Effector memory CD4-positive, alpha-beta T cell (primary cell): ENCODE data around the gene CEP162.
"Not testable (repeated sequence)": the region's sequence is repeated elsewhere in the genome, so short reads cannot be mapped to it uniquely, and the experiment has no call there.

Source experiments
- DNase-seq, 3 donors: peaks; one replicate each; pipeline ENCODE4 v3.0.0-alpha.2; 2020
- H3K27ac ChIP-seq: 2 replicates; pipeline ENCODE4 v1.7.0; 2013; ENCODE audit warnings: mild to moderate bottlenecking, low read length, moderate library complexity; ENCODE audit not compliant: insufficient read depth, poor library complexity, severe bottlenecking
- H3K27me3 ChIP-seq: replicated peaks from 2 replicates; pipeline ENCODE4 v1.7.0; 2013; ENCODE audit warnings: mild to moderate bottlenecking, low read length; ENCODE audit not compliant: insufficient read depth, control insufficient read depth, poor library complexity, severe bottlenecking
- H3K36me3 ChIP-seq: 2 replicates; pipeline ENCODE4 v1.7.0; 2013; ENCODE audit warnings: mild to moderate bottlenecking, low read length, moderate library complexity; ENCODE audit not compliant: control insufficient read depth, insufficient read depth
- H3K4me1 ChIP-seq: 2 replicates; pipeline ENCODE4 v1.7.0; 2013; ENCODE audit warnings: low read length, mild to moderate bottlenecking; ENCODE audit not compliant: control insufficient read depth, insufficient read depth, poor library complexity, severe bottlenecking
- H3K4me3 ChIP-seq: 2 replicates; pipeline ENCODE4 v1.7.0; 2013; ENCODE audit warnings: low read length, low read depth, mild to moderate bottlenecking; ENCODE audit not compliant: insufficient read depth, poor library complexity, severe bottlenecking
- H3K9me3 ChIP-seq: 2 replicates; pipeline ENCODE4 v1.7.0; 2013; ENCODE audit warnings: mild to moderate bottlenecking, low read length, moderate library complexity; ENCODE audit not compliant: control insufficient read depth

The CEP162 gene

DNA sequence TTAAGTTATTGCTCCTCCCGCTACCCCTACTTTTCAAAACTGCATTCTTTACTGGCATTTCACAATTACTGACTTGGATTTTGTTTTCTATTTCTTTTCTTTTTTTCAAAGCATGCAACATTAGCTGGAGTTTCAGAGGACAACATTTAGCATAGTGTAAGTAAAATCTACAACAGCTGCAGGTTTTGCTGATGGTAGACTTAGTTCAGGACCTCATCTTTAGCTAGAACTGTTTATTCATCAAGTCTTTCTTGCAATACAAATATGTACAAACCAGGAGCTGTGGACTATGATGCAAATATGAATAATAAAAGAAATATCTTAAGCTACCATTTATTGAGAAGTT, 728 bp upstream of the CEP162 start:
- Histone ChIP-seq H3K4me3 (peak overlapping the region; percentile 89), H3K27me3 (no peaks in the 10 kb centered on the region), H3K36me3 (no peaks in the 10 kb centered on the region), H3K9me3 (no peaks in the 10 kb centered on the region), H3K27ac (peak overlapping the region; percentile 72), H3K4me1 (no peaks in the 10 kb centered on the region)
- no peak for DNase-seq

DNA sequence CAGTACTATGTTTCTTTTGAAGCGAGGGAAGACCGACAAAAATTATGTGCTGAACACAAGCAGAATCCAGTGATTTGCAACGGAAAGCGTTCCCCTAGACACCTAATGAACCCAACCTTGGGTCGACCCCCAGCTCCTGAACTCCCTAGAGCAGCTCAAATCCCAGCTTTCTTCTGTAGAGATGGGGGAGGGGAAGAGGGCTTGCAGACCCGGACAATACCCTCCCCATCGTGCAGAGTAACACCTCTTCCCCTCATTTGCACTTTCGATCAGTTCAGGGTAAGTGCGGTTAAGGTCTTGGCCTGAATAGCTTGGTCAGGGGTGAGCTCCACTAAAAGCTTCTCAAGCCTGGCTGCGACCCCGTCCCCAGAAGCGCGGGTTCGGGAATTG, 404 bp downstream of the CEP162 start:
- Histone ChIP-seq H3K27ac (peak overlapping the region; percentile 72), H3K36me3 (no peaks in the 10 kb centered on the region), H3K9me3 (no peaks in the 10 kb centered on the region), H3K4me3 (peak overlapping the region; percentile 89), H3K4me1 (no peaks in the 10 kb centered on the region), H3K27me3 (no peaks in the 10 kb centered on the region)
- no peak for DNase-seq

DNA sequence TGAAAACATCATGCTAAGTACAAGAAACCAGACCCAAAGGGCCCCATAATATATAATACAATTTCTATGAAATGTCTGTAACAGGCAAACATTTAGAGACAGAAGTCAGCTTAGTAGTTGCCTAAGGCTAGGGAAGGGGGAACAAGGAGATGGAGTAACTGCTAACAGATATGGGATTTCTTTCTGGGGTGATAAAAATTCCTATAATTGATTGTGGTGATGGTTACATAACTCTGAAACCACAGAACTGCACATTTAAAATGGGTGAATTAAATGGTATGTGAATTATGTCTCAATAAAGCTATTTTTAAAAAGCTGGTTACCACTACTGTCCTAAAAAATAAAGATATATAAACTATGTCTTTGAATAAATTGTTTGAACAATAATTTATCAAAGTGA, 3.2 kb downstream of the CEP162 start:
- Histone ChIP-seq H3K4me3 (no peak overlapping the region), H3K27me3 (no peaks in the 10 kb centered on the region), H3K9me3 (no peaks in the 10 kb centered on the region), H3K36me3 (no peaks in the 10 kb centered on the region), H3K4me1 (no peaks in the 10 kb centered on the region), H3K27ac (no peak overlapping the region)
- no peak for DNase-seq

DNA sequence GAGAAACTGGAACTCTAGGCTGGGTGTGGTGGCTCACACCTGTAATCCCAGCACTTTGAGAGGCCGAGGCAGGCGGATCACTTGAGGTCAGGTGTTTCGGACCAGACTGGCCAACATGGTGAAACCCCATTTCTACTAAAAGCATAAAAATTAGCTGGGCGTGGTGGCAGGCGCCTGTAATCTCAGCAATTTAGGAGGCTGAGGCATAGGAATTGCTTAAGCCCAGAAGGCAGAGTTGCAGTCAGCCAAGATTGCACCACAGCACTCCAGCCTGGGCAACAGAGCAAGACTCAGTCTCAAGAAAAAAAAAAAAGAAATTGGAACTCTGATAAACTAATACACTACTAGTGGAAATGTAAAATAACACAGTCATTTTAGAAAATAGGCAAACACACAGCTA, 3.8 kb downstream of the CEP162 start:
- not testable (repeated sequence) for H3K4me1 ChIP-seq, H3K27me3 ChIP-seq, H3K4me3 ChIP-seq, H3K9me3 ChIP-seq, DNase-seq, H3K36me3 ChIP-seq, H3K27ac ChIP-seq

DNA sequence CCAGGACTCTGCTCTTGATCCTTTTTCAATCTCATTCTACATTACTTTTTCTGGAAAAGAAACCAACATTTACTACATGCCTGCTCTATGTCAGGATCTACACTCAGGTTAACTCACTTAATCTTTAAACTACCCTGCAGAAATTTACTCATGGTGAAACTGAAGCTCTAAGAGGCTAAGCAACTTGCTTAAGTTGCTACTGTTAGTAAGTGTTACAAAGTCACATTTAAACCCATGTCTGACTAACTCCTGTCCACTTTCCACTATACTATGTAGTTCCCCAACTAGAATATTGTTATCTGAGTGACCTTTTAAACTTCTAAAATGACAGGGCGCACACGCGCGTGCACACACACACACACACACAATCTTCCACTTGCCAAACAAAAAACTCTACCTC, 5.0 kb downstream of the CEP162 start:
- no peaks in the 10 kb centered on the region for H3K4me1 ChIP-seq
- H3K4me3 ChIP-seq = no peak overlapping the region
- no peaks in the 10 kb centered on the region for H3K9me3 ChIP-seq
- no peaks in the 10 kb centered on the region for H3K27me3 ChIP-seq
- no peaks in the 10 kb centered on the region for H3K36me3 ChIP-seq
- H3K27ac ChIP-seq = no peak overlapping the region
- no peak for DNase-seq

DNA sequence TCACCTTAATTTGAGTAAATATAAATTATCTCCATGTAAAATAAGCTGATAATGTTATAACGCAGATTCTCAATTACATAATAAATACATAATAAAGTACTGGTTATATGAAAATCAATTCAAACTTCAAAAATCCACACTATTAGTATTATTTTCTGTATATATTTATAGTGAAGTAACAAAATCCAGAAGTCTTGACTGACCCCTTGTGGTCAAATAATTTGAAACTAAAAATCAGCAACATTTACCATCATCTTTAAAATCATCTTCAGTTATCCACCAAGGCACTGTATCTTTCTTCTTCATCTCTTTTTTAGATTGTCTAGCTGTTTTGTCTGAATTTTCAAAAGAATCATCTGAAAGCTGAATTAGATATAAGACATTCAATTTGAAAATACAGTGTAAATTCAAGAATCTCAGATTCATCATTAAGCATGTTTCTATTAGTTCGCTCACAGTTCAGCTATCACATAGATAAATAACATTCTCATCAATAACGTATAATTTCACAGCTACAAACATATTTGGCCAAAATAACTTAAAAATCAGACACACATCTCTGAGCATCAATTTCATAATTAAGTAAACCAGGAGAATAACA, 6.5 kb downstream of the CEP162 start:
- H3K4me3 ChIP-seq = no peak overlapping the region

DNA sequence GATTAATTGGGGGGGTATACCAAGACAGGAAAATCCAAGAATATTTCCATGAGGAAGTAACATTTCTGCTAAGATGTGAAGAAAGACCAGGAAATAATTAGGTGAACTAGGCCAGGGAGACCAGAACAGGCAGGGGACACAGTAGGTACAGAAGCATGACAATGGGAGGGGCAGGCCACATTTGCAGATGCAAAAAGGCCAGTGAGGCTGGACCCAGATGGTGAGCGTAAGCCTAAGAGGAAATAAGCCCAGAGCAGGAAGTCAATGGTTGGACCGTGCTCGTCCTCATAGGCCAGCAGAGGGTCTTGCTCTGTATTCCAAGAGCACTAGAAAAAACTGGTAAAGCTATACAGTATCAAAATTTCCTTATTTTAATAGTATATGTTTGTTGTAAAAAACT, 9.4 kb downstream of the CEP162 start:
- H3K4me3 ChIP-seq = no peak overlapping the region
- H3K9me3 ChIP-seq = no peaks in the 10 kb centered on the region
- H3K36me3 ChIP-seq = no peaks in the 10 kb centered on the region
- H3K27ac ChIP-seq = no peak overlapping the region
- no peaks in the 10 kb centered on the region for H3K4me1 ChIP-seq
- DNase-seq = no peak
- no peaks in the 10 kb centered on the region for H3K27me3 ChIP-seq

More for the DNA sequence above, 6.5 kb downstream of the CEP162 start:
- Histone ChIP-seq H3K27me3 (no peaks in the 10 kb centered on the region), H3K4me1 (no peaks in the 10 kb centered on the region), H3K36me3 (no peaks in the 10 kb centered on the region), H3K27ac (no peak overlapping the region), H3K9me3 (no peaks in the 10 kb centered on the region)
- DNase-seq = no peak

DNA sequence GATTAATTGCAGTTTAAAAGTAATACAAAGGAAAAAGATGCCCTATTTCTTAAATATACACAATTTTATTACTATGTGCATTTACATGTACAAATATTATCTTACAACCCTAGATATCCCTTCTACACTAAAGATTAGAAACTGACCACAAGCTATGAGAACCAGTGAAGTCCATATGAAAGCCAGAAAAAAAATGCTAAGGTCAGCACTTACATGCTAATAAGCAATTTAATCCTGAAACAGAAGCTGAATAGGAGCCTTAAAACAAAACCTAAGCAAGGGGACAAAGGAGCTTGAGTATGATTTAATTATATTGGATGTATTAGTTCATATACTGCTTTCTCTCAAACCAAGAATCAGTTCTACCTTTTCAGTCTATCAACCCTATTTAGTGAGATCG, 14.2 kb downstream of the CEP162 start:
- DNase-seq = no peak
- no peak overlapping the region for H3K4me3 ChIP-seq
- H3K9me3 ChIP-seq = no peaks in the 10 kb centered on the region
- H3K27me3 ChIP-seq = no peaks in the 10 kb centered on the region
- no peaks in the 10 kb centered on the region for H3K4me1 ChIP-seq
- no peak overlapping the region for H3K27ac ChIP-seq
- peaks cover 4% of the 10 kb centered on the region for H3K36me3 ChIP-seq

DNA sequence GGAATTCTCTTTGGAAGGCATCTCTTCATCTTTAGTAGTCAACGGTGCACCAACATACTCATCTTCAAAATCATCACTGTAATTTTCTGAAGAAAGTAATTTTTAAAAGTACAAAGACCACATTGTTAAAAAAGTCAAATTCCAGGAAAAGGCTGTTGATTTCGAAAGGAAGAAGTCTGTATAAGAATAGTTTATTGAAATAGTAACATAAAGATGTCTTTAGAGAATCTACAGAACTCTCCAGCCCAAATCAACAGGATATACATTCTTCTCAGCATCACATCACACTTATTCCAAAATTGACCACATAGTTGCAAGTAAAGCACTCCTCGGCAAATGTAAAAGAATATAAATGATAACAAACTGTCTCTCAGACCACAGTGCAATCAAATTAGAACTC, 23.4 kb downstream of the CEP162 start:
- Histone ChIP-seq H3K27me3 (no peaks in the 10 kb centered on the region), H3K4me1 (no peaks in the 10 kb centered on the region), H3K4me3 (no peak overlapping the region), H3K9me3 (no peaks in the 10 kb centered on the region), H3K36me3 (peaks cover 6% of the 10 kb centered on the region), H3K27ac (no peak overlapping the region)
- DNase-seq = no peak

DNA sequence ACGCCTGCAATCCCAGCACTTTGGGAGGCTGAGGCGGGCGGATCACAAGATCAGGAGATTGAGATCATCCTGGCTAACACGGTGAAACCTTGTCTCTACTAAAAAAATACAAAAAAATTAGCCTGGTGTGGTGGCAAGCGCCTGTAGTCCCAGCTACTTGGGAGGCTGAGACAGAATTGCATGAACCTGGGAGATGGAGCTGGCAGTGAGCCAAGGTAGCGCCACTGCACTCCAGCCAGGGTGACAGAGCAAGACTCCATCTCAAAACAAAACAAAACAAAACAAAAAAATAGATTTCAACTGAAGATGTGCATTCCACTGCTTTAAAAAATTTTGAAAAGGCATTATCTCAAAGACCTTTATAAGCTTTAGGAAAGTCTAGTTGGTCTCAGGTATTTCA, 27.5 kb downstream of the CEP162 start:
- H3K27me3 ChIP-seq, H3K9me3 ChIP-seq, H3K36me3 ChIP-seq, H3K4me1 ChIP-seq, DNase-seq, H3K27ac ChIP-seq, H3K4me3 ChIP-seq: not testable (repeated sequence)

DNA sequence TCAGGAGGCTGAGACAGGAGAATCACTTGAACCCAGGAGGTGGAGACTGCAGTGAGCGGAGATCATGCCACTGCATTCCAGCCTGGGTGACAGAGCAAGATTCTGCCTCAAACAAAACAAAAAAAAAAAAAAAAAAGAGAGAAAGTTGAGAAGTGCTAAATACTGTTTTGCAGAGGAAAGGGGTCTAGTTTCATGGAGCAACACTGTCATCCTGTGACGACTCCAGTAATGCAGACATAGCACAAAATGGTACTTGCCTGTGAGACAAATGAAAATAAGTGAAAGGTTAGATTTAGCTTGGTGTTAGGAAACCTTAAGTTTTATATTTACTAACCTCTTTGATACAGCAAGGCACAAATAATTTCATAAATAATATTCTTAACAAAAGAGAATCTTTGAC, 29.7 kb downstream of the CEP162 start:
- no peak for DNase-seq
- Histone ChIP-seq H3K36me3 (peaks cover 13% of the 10 kb centered on the region), H3K4me1 (no peaks in the 10 kb centered on the region)

More for the DNA sequence above, 29.7 kb downstream of the CEP162 start:
- Histone ChIP-seq H3K27me3 (no peaks in the 10 kb centered on the region), H3K9me3 (no peaks in the 10 kb centered on the region), H3K27ac (no peak overlapping the region), H3K4me3 (no peak overlapping the region)
